Esophagus squamous epithelium (tissue), 4 donors: ENCODE results near the gene SARM1.

ENCODE experiments used
- POLR2A ChIP-seq, 4 donors: fragments of 450-650 bp; IDR thresholded peaks; one replicate each; pipeline ENCODE4 v1.6.1; 2017; ENCODE audit warnings: antibody characterized with exemption in 4 of 4, mild to moderate bottlenecking in 4 of 4, moderate library complexity in 3 of 4
- TF ChIP-seq, protein P1 (sequence below), 6 experiments: fragments of 450-650 bp in 4 of 6; fragments of 200-600 bp in 2 of 6; sonication (generic) in 2 of 6; IDR thresholded peaks; one replicate each; pipeline ENCODE4 v1.5.1; 2016 to 2019; ENCODE audit warnings: antibody characterized with exemption in 6 of 6, mild to moderate bottlenecking in 4 of 6, moderate library complexity in 4 of 6

DNA sequence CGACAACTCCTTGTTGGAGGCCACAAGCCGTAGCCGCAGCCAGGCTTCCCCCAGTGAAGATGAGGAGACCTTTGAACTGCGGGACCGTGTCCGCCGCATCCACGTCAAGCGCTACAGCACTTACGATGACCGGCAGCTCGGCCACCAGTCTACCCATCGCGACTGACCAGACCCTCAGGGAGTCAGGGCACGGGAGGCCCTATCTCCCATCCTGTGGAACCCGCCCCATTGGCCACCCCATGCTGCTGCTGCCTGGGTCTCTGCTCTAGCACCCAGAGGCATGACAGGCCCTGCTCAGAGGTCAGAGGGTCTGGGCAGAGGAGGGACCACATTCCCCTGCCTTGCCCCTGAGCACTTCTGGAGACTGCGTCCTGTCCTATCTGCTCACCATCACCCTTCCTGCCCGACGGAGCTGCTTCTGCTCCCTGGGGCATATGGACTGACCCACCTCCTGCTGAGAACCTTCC, 27.0 kb upstream of the SARM1 start:
- TF ChIP-seq, protein P1, sequence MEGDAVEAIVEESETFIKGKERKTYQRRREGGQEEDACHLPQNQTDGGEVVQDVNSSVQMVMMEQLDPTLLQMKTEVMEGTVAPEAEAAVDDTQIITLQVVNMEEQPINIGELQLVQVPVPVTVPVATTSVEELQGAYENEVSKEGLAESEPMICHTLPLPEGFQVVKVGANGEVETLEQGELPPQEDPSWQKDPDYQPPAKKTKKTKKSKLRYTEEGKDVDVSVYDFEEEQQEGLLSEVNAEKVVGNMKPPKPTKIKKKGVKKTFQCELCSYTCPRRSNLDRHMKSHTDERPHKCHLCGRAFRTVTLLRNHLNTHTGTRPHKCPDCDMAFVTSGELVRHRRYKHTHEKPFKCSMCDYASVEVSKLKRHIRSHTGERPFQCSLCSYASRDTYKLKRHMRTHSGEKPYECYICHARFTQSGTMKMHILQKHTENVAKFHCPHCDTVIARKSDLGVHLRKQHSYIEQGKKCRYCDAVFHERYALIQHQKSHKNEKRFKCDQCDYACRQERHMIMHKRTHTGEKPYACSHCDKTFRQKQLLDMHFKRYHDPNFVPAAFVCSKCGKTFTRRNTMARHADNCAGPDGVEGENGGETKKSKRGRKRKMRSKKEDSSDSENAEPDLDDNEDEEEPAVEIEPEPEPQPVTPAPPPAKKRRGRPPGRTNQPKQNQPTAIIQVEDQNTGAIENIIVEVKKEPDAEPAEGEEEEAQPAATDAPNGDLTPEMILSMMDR (IDR thresholded peaks at IDR 0.05) = no peak
- TF ChIP-seq POLR2A (IDR thresholded peaks at IDR 0.05) = no peak
